Smooth muscle cell (in vitro differentiated cells): ENCODE data around the gene PRLHR. TPM values are rescaled to one million over a fixed set of nuclear protein-coding genes. Genes with fewer than 3 reads are reported as not detected.

Source experiments
- DNase-seq: peaks from one replicate; lab custom pipeline; 2025; ENCODE audit not compliant: unreplicated experiment; lab: John Stamatoyannopoulos, UW
- H2AFZ ChIP-seq: fragments of 200-600 bp; sonication (generic); 2 replicates; pipeline ENCODE4 v1.6.0; 2016; ENCODE audit warnings: antibody characterized with exemption, low read depth, mild to moderate bottlenecking
- H3F3A ChIP-seq: fragments of 200-600 bp; sonication (generic); 2 replicates; pipeline ENCODE4 v1.6.0; 2017; ENCODE audit warnings: antibody characterized with exemption, low read depth
- H3K27ac ChIP-seq: fragments of 200-600 bp; sonication (generic); 2 replicates; pipeline ENCODE4 v1.5.1; 2016; ENCODE audit warnings: low read depth, mild to moderate bottlenecking
- H3K27me3 ChIP-seq: fragments of 200-600 bp; sonication (generic); 2 replicates; pipeline ENCODE4 v1.6.1; 2016; ENCODE audit warnings: low read depth, mild to moderate bottlenecking
- H3K36me3 ChIP-seq: fragments of 200-600 bp; sonication (generic); 2 replicates; pipeline ENCODE4 v1.5.1; 2016; ENCODE audit warnings: low read depth
- H3K4me1 ChIP-seq: fragments of 200-600 bp; sonication (generic); 2 replicates; pipeline ENCODE4 v1.5.1; 2016; ENCODE audit warnings: low read depth
- H3K4me2 ChIP-seq: fragments of 200-600 bp; sonication (generic); 2 replicates; pipeline ENCODE4 v1.6.0; 2016; ENCODE audit warnings: mild to moderate bottlenecking
- H3K4me3 ChIP-seq: fragments of 200-600 bp; sonication (generic); 2 replicates; pipeline ENCODE4 v1.5.1; 2016; ENCODE audit warnings: mild to moderate bottlenecking
- H3K79me2 ChIP-seq: fragments of 200-600 bp; sonication (generic); 2 replicates; pipeline ENCODE4 v1.6.0; 2016; ENCODE audit warnings: low read depth, mild to moderate bottlenecking
- H3K9ac ChIP-seq: fragments of 200-600 bp; sonication (generic); 2 replicates; pipeline ENCODE4 v1.6.0; 2016; ENCODE audit warnings: low read depth
- H3K9me3 ChIP-seq: fragments of 200-600 bp; sonication (generic); replicated peaks from 2 replicates; pipeline ENCODE4 v1.5.1; 2016; ENCODE audit warnings: low read depth
- H4K20me1 ChIP-seq: fragments of 200-600 bp; sonication (generic); 2 replicates; pipeline ENCODE4 v1.6.0; 2016; ENCODE audit warnings: low read depth
- WGBS: methylation state at CpG from one replicate; pipeline ENCODE4 v1.1.7; 2016; ENCODE audit warnings: low lambda C conversion rate; 5-methylcytosine and 5-hydroxymethylcytosine counted together
- polyA plus RNA-seq: library from polyadenylated mRNA; unstranded; fragments of >200 nt; fragmentation: Nextera tagmentation; extraction: Ambion mirVana; gene quantifications from 2 replicates; pipeline ENCODE4 v1.2.1, GENCODE V29; 2016
- total RNA-seq: library from RNA; depleted of rRNA; stranded (reverse); fragments of >200 nt; gene quantifications from 2 replicates; pipeline ENCODE4 v1.2.3, GENCODE V29; 2014
- TF ChIP-seq, protein P1 (sequence below): fragments of 200-600 bp; sonication (generic); IDR thresholded peaks from 2 replicates; pipeline ENCODE4 v1.5.1; 2017; ENCODE audit warnings: borderline replicate concordance, mild to moderate bottlenecking, antibody characterized with exemption; ENCODE audit not compliant: insufficient read depth, poor library complexity, severe bottlenecking

Gene PRLHR
- total and polyA plus RNA-seq, 2 experiments from 2014 or later, result not detected

DNA sequence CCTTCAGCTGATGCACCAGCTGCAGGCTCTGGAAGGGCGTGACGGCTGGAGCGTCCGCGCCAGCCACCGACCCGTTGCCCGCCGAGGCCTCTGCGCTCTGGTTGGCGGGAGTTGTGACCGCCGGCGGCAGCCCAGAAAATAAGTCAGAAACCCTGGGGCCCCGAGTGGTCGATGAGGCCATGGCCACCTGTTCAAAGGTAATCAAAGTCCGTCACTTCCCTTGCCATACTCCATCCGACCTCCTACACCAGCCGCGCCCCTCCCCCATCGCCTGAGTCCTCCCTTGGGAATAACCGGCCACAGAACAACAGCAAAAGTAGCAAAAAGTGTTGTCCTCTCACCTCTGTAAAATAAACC is 406 bp downstream of the PRLHR start:
- H3K4me1 ChIP-seq, result peaks cover 4% of the 10 kb centered on the region
- H3K4me2 ChIP-seq, result no peak overlapping the region
- H3K79me2 ChIP-seq, result no peaks in the 10 kb centered on the region
- no peaks in the 10 kb centered on the region for H4K20me1 ChIP-seq
- H3K27ac ChIP-seq, result no peak overlapping the region
- H2AFZ ChIP-seq, result no peak overlapping the region
- H3F3A ChIP-seq, result no peaks in the 10 kb centered on the region
- no peak for DNase-seq
- no peak overlapping the region for H3K4me3 ChIP-seq
- H3K9ac ChIP-seq, result no peak overlapping the region
- TF ChIP-seq, protein P1, sequence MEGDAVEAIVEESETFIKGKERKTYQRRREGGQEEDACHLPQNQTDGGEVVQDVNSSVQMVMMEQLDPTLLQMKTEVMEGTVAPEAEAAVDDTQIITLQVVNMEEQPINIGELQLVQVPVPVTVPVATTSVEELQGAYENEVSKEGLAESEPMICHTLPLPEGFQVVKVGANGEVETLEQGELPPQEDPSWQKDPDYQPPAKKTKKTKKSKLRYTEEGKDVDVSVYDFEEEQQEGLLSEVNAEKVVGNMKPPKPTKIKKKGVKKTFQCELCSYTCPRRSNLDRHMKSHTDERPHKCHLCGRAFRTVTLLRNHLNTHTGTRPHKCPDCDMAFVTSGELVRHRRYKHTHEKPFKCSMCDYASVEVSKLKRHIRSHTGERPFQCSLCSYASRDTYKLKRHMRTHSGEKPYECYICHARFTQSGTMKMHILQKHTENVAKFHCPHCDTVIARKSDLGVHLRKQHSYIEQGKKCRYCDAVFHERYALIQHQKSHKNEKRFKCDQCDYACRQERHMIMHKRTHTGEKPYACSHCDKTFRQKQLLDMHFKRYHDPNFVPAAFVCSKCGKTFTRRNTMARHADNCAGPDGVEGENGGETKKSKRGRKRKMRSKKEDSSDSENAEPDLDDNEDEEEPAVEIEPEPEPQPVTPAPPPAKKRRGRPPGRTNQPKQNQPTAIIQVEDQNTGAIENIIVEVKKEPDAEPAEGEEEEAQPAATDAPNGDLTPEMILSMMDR, result no peak
- H3K27me3 ChIP-seq, result peaks cover 80% of the 10 kb centered on the region
- no peaks in the 10 kb centered on the region for H3K36me3 ChIP-seq
- H3K9me3 ChIP-seq, result no peaks in the 10 kb centered on the region
- 28% methylated on average over 22 of the region's 22 CpGs for WGBS

DNA sequence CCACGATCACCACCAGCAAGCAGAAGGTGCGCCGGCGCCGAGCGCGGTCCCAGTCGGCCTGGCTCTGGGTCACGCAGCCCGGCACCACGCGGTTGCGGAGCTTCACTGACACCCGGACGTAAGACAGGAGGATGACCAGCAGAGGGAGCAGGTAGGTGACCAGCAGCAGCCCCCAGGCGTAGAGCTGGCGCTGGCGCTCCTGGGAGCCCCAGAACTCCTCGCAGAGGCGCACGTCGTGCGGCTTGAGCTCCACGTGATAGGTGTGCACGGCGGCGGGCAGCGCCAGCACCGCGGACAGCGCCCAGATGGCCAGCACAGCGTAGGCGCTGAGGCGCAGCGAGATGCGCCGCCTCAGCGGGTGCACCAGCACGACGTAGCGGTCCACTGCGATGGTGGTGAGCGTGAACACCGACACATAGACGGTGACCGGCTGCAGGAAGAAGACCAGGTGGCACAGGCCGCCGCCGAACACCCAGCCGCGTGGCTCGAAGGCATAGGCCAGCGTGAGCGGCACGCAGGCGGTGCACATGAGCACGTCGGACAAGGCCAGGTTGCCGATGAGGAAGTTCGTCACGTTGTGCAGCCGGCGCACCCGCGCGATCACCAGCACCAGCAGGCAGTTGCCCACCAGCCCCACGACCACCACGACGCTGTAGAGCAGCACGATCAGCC is 920 bp downstream of the PRLHR start:
- Histone ChIP-seq H3K9me3 (no peaks in the 10 kb centered on the region), H3K27ac (no peak overlapping the region), H3K36me3 (no peaks in the 10 kb centered on the region), H3K4me3 (no peak overlapping the region), H3F3A (no peaks in the 10 kb centered on the region), H4K20me1 (no peaks in the 10 kb centered on the region), H3K4me1 (peaks cover 4% of the 10 kb centered on the region), H3K79me2 (no peaks in the 10 kb centered on the region), H3K4me2 (no peak overlapping the region), H3K9ac (no peak overlapping the region), H2AFZ (no peak overlapping the region), H3K27me3 (peaks cover 86% of the 10 kb centered on the region)
- WGBS, result 11% methylated on average over 44 of the region's 70 CpGs
- TF ChIP-seq, protein P1, result peak; percentile 33
- DNase-seq, result no peak

- Histone ChIP-seq H2AFZ (no peak overlapping the region), H3K4me1 (peaks cover 4% of the 10 kb centered on the region), H3K79me2 (no peaks in the 10 kb centered on the region), H3K9me3 (no peaks in the 10 kb centered on the region), H4K20me1 (no peaks in the 10 kb centered on the region), H3K4me2 (no peak overlapping the region), H3K4me3 (no peak overlapping the region), H3K27ac (no peak overlapping the region), H3K27me3 (peaks cover 81% of the 10 kb centered on the region), H3F3A (no peaks in the 10 kb centered on the region), H3K9ac (no peak overlapping the region), H3K36me3 (no peaks in the 10 kb centered on the region)
- WGBS, result 88% methylated on average over 2 of the region's 2 CpGs
- no peak for DNase-seq
- TF ChIP-seq, protein P1, result no peak
Measured at GRCh38 chr10:118592675-118593330, 2.6 kb downstream of the PRLHR start.
